Measurements from ENCODE around the gene GGTLC3.
"Not testable (repeated sequence)": the region's sequence is repeated elsewhere in the genome, so short reads cannot be mapped to it uniquely, and the experiment has no call there.

Gene GGTLC3

GRCh38 chr22:18523328-18523727 lies 5.4 kb upstream of the GGTLC3 start:
- not testable (repeated sequence) for H3K4me3 ChIP-seq (ENCODE audit: low read depth, low read length); DNase-seq (ENCODE audit: low read depth)

GRCh38 chr22:18522762-18523161 lies 4.8 kb upstream of the GGTLC3 start:
- not testable (repeated sequence) for DNase-seq (ENCODE audit: low read depth); H3K4me3 ChIP-seq (ENCODE audit: low read depth, low read length)

- not testable (repeated sequence) for H3K4me3 ChIP-seq (ENCODE audit: low read depth, low read length); DNase-seq (ENCODE audit: low read depth)
Observed at GRCh38 chr22:18513454-18513853, 4.5 kb downstream of the GGTLC3 start.

GRCh38 chr22:18512378-18512777 lies 5.6 kb downstream of the GGTLC3 start:
- H3K4me3 ChIP-seq (ENCODE audit: low read depth, low read length), result not testable (repeated sequence)

GRCh38 chr22:18511327-18511726 lies 6.6 kb downstream of the GGTLC3 start:
- DNase-seq (ENCODE audit: low read depth), result not testable (repeated sequence)

More at GRCh38 chr22:18512378-18512777, 5.6 kb downstream of the GGTLC3 start:
- not testable (repeated sequence) for DNase-seq (ENCODE audit: low read depth)

GRCh38 chr22:18496227-18496626 lies 21.7 kb downstream of the GGTLC3 start:
- DNase-seq (ENCODE audit: low read depth); H3K4me3 ChIP-seq (ENCODE audit: low read depth, low read length): not testable (repeated sequence)

More at GRCh38 chr22:18511327-18511726, 6.6 kb downstream of the GGTLC3 start:
- H3K4me3 ChIP-seq (ENCODE audit: low read depth, low read length), result not testable (repeated sequence)

Data from GM12864 (cell line).